HepG2 (cell line): ENCODE results near the gene DDX1. TPM values are rescaled to one million over a fixed set of nuclear protein-coding genes. Genes with fewer than 3 reads are reported as not detected.

Source experiments
- ATAD3A ChIP-seq: sonication (generic); formaldehyde crosslinking; IDR thresholded peaks from 2 replicates; pipeline ENCODE4 v1.4.0; 2020; ENCODE audit warnings: missing genetic modification reagents
- CENPBD1 ChIP-seq: sonication (generic); formaldehyde crosslinking; IDR thresholded peaks from 2 replicates; pipeline ENCODE4 v1.8.0; 2022; ENCODE audit warnings: missing genetic modification reagents, low read depth, mild to moderate bottlenecking, borderline replicate concordance
- E2F2 ChIP-seq: sonication (generic); formaldehyde crosslinking; IDR thresholded peaks from 2 replicates; pipeline ENCODE4 v1.4.0; 2020; ENCODE audit warnings: missing genetic modification reagents, borderline replicate concordance
- HOXA9 ChIP-seq: sonication (generic); formaldehyde crosslinking; IDR thresholded peaks from 2 replicates; pipeline ENCODE4 v1.8.1; 2022; ENCODE audit warnings: missing genetic modification reagents, mild to moderate bottlenecking, moderate library complexity, borderline replicate concordance
- JUN ChIP-seq: sonication (generic); formaldehyde crosslinking; IDR thresholded peaks from 2 replicates; pipeline ENCODE4 v1.4.0; 2020; ENCODE audit warnings: mild to moderate bottlenecking, missing genetic modification reagents
- KLF9 ChIP-seq: IDR thresholded peaks from 2 replicates; pipeline ENCODE4 v1.6.1; 2016; ENCODE audit warnings: low read depth
- NFE2L2 ChIP-seq: fragments of 150-350 bp; IDR thresholded peaks from 2 replicates; pipeline ENCODE4 v1.6.1; 2014; ENCODE audit warnings: low read length
- NR2F1 ChIP-seq, 2 experiments: fragments of 450-650 bp in 1 of 2; formaldehyde crosslinking in 1 of 2; IDR thresholded peaks; 2 replicates each; pipeline versions ENCODE4 v1.5.0 to v1.6.1; 2016 to 2020; ENCODE audit warnings: mild to moderate bottlenecking in 1 of 2, missing compliant biosample characterization in 1 of 2, missing genetic modification reagents in 1 of 2, moderate library complexity in 1 of 2
- STAT5B ChIP-seq: sonication (generic); formaldehyde crosslinking; IDR thresholded peaks from 2 replicates; pipeline ENCODE4 v1.4.0; 2020; ENCODE audit warnings: missing genetic modification reagents
- TEF ChIP-seq: sonication (generic); formaldehyde crosslinking; IDR thresholded peaks from 2 replicates; pipeline ENCODE4 v1.5.0; 2020; ENCODE audit warnings: missing genetic modification reagents
- TFE3 ChIP-seq: IDR thresholded peaks from 2 replicates; pipeline ENCODE4 v1.6.1; 2016
- UBTF ChIP-seq: sonication (generic); formaldehyde crosslinking; IDR thresholded peaks from 2 replicates; pipeline ENCODE4 v1.4.0; 2020; ENCODE audit warnings: mild to moderate bottlenecking, missing genetic modification reagents
- ZBTB21 ChIP-seq: sonication (generic); formaldehyde crosslinking; IDR thresholded peaks from 2 replicates; pipeline ENCODE4 v1.4.0; 2020; ENCODE audit warnings: missing genetic modification reagents
- ZBTB42 ChIP-seq: sonication (generic); formaldehyde crosslinking; IDR thresholded peaks from 2 replicates; pipeline ENCODE4 v1.5.0; 2020; ENCODE audit warnings: mild to moderate bottlenecking, missing genetic modification reagents
- ZC3H4 ChIP-seq: sonication (generic); formaldehyde crosslinking; IDR thresholded peaks from 2 replicates; pipeline ENCODE4 v1.4.0; 2020; ENCODE audit warnings: missing genetic modification reagents, borderline replicate concordance
- ZFP90 ChIP-seq: sonication (generic); formaldehyde crosslinking; IDR thresholded peaks from 2 replicates; pipeline ENCODE4 v1.8.0; 2022; ENCODE audit warnings: missing genetic modification reagents, mild to moderate bottlenecking, inconsistent platforms, borderline replicate concordance
- ZNF143 ChIP-seq: sonication (generic); formaldehyde crosslinking; IDR thresholded peaks from 2 replicates; pipeline ENCODE4 v1.4.0; 2020; ENCODE audit warnings: missing genetic modification reagents
- ZNF263 ChIP-seq: sonication (generic); formaldehyde crosslinking; IDR thresholded peaks from 2 replicates; pipeline ENCODE4 v1.4.0; 2020; ENCODE audit warnings: missing genetic modification reagents
- ZNF383 ChIP-seq: sonication (generic); formaldehyde crosslinking; IDR thresholded peaks from 2 replicates; pipeline ENCODE4 v1.4.0; 2020; ENCODE audit warnings: missing genetic modification reagents, mild to moderate bottlenecking, borderline replicate concordance
- ZNF598 ChIP-seq: sonication (generic); formaldehyde crosslinking; IDR thresholded peaks from 2 replicates; pipeline ENCODE4 v1.5.1; 2020; ENCODE audit warnings: mild to moderate bottlenecking, missing genetic modification reagents, borderline replicate concordance
- ZNF614 ChIP-seq: IDR thresholded peaks from 2 replicates; pipeline ENCODE4 v1.6.1; 2018; ENCODE audit warnings: missing biosample characterization, missing genetic modification reagents, inconsistent platforms, borderline replicate concordance
- ZNF703 ChIP-seq: sonication (generic); formaldehyde crosslinking; IDR thresholded peaks from 2 replicates; pipeline ENCODE4 v1.5.1; 2020; ENCODE audit warnings: missing genetic modification reagents, mild to moderate bottlenecking, moderate library complexity, borderline replicate concordance
- ZNF766 ChIP-seq: sonication (generic); formaldehyde crosslinking; IDR thresholded peaks from 2 replicates; pipeline ENCODE4 v1.5.0; 2020; ENCODE audit warnings: missing genetic modification reagents, borderline replicate concordance
- polyA plus RNA-seq, 8 experiments: library from polyadenylated mRNA; depleted of rRNA in 3 of 8; stranded (reverse) in 7 of 8; unstranded in 1 of 8; fragments of >200 nt; fragmentation: Illumina TruSeq in 4 of 8; extraction: Trizol in 4 of 8; gene quantifications; 2 replicates each; pipeline versions ENCODE4 v1.2.1 to v1.2.3, GENCODE V29; 2011 to 2016; ENCODE audit warnings: low read depth in 4 of 8, missing spikeins in 1 of 8, mixed read lengths in 1 of 8; ENCODE audit not compliant: insufficient read depth in 1 of 8
- total RNA-seq, 5 experiments: library from RNA; depleted of rRNA; stranded (reverse); fragments of >200 nt; fragmentation: Illumina TruSeq; extraction: Trizol; gene quantifications; 2 replicates each; pipeline ENCODE4 v1.2.3, GENCODE V29; 2016; ENCODE audit warnings: low read depth in 1 of 5

The DDX1 gene
- total and polyA plus RNA-seq, 2 of the 13 experiments (the other 11 are each of a cell fraction or from before 2014, with no cell fraction given) = 81.6 to 130 TPM

- peak; percentile 14; the same call in 1 of the 2 replicates for TF ChIP-seq UBTF (CRISPR knock-in tag)
- TF ChIP-seq STAT5B (CRISPR knock-in tag) = no peak
- no peak for TF ChIP-seq ZNF383 (CRISPR knock-in tag)
- peak; percentile 39; the same call in 1 of the 2 replicates for TF ChIP-seq ZNF143 (CRISPR knock-in tag)
- no peak for TF ChIP-seq NR2F1 (CRISPR knock-in tag; IDR thresholded peaks at IDR 0.05)
- 0 out of 2 replicates have a peak, but pooled peaks have one; percentile 60 for TF ChIP-seq ZBTB42 (CRISPR knock-in tag)
- peak; percentile 17; the same call in 1 of the 2 replicates for TF ChIP-seq TEF
- no peak for TF ChIP-seq KLF9 (CRISPR knock-in tag)
- TF ChIP-seq CENPBD1 (CRISPR knock-in tag) = no peak
- peak; percentile 69; the same call in 1 of the 2 replicates for TF ChIP-seq ZFP90 (CRISPR knock-in tag)
- TF ChIP-seq ZNF263 (CRISPR knock-in tag) = no peak; the same call in 1 of the 2 replicates
- TF ChIP-seq JUN (CRISPR knock-in tag) = no peak
- TF ChIP-seq HOXA9 = no peak; the same call in 1 of the 2 replicates
- TF ChIP-seq NFE2L2 = no peak
- no peak for TF ChIP-seq ZNF703 (CRISPR knock-in tag)
- no peak for TF ChIP-seq ATAD3A (CRISPR knock-in tag)
- TF ChIP-seq ZNF766 (CRISPR knock-in tag) = 0 out of 2 replicates have a peak, but pooled peaks have one; percentile 30
- TF ChIP-seq ZNF614 (CRISPR knock-in tag) = no peak
- 0 out of 2 replicates have a peak, but pooled peaks have one; percentile 43 for TF ChIP-seq ZNF598
- no peak for TF ChIP-seq TFE3
- no peak for TF ChIP-seq ZBTB21 (CRISPR knock-in tag)
- no peak for TF ChIP-seq ZC3H4 (CRISPR knock-in tag)
- TF ChIP-seq E2F2 (CRISPR knock-in tag) = 0 out of 2 replicates have a peak, but pooled peaks have one; percentile 45
Observed at GRCh38 chr2:15560140-15560987, 31.3 kb upstream of the DDX1 start (continued).
